ENCODE data around the gene ATOX1.
"Not testable (repeated sequence)": the region's sequence is repeated elsewhere in the genome, so short reads cannot be mapped to it uniquely, and the experiment has no call there.

ATOX1 gene

GRCh38 chr5:151724360-151724759, 34.1 kb downstream of the ATOX1 start:
- DNase-seq, result no peak

- DNase-seq, result no peak
These were observed 35.9 kb downstream of the ATOX1 start for GRCh38 chr5:151722546-151722945.

- no peak for DNase-seq
These were observed 36.5 kb downstream of the ATOX1 start for GRCh38 chr5:151721812-151722391.

GRCh38 chr5:151721087-151721646, 37.3 kb downstream of the ATOX1 start:
- DNase-seq, result no peak

GRCh38 chr5:151720215-151720614, 38.2 kb downstream of the ATOX1 start:
- DNase-seq, result no peak

- no peak for DNase-seq
These were observed 39.0 kb downstream of the ATOX1 start for GRCh38 chr5:151719228-151720000.

GRCh38 chr5:151718646-151719045, 39.8 kb downstream of the ATOX1 start:
- DNase-seq, result no peak

GRCh38 chr5:151718153-151718552, 40.3 kb downstream of the ATOX1 start:
- no peak for DNase-seq

GRCh38 chr5:151717416-151717815, 41.0 kb downstream of the ATOX1 start:
- no peak for DNase-seq

GRCh38 chr5:151709109-151709735, 49.2 kb downstream of the ATOX1 start:
- DNase-seq, result no peak

- DNase-seq, result no peak
These were observed 50.3 kb downstream of the ATOX1 start for GRCh38 chr5:151708126-151708525.

- no peak for DNase-seq
These were observed 50.9 kb downstream of the ATOX1 start for GRCh38 chr5:151707567-151707966.

- DNase-seq, result no peak
These were observed 51.5 kb downstream of the ATOX1 start for GRCh38 chr5:151706906-151707305.

- no peak for DNase-seq
These were observed 54.7 kb downstream of the ATOX1 start for GRCh38 chr5:151703780-151704179.

- DNase-seq, result peak; percentile 4
These were observed 55.2 kb downstream of the ATOX1 start for GRCh38 chr5:151703227-151703626.

- no peak for DNase-seq
These were observed 57.6 kb downstream of the ATOX1 start for GRCh38 chr5:151700820-151701219.

GRCh38 chr5:151700296-151700695, 58.1 kb downstream of the ATOX1 start:
- no peak for DNase-seq

GRCh38 chr5:151699071-151699901, 59.1 kb downstream of the ATOX1 start:
- no peak for DNase-seq

GRCh38 chr5:151698081-151698480, 60.4 kb downstream of the ATOX1 start:
- DNase-seq, result not testable (repeated sequence)

GRCh38 chr5:151697452-151697851, 61.0 kb downstream of the ATOX1 start:
- no peak for DNase-seq

- no peak for DNase-seq
These were observed 61.9 kb downstream of the ATOX1 start for GRCh38 chr5:151696470-151697061.

- DNase-seq, result no peak
These were observed 63.0 kb downstream of the ATOX1 start for GRCh38 chr5:151695464-151695863.
